Duodenal mucosa (tissue), 2 donors: ENCODE measurements around the gene STX16.
"Not testable (repeated sequence)": the region's sequence is repeated elsewhere in the genome, so short reads cannot be mapped to it uniquely, and the experiment has no call there.

Source experiments
- H3K27ac ChIP-seq: one replicate; pipeline ENCODE4 v1.7.0; 2013; ENCODE audit warnings: low read depth, low read length
- H3K27me3 ChIP-seq, 2 donors: one replicate each; pipeline ENCODE4 v1.7.0; 2013; ENCODE audit warnings: low read length in 2 of 2, control low read depth in 1 of 2; ENCODE audit not compliant: insufficient read depth in 2 of 2, control insufficient read depth in 1 of 2
- H3K36me3 ChIP-seq, 2 donors: one replicate each; pipeline ENCODE4 v1.7.0; 2013; ENCODE audit warnings: low read length in 2 of 2, control low read depth in 1 of 2; ENCODE audit not compliant: insufficient read depth in 2 of 2, control insufficient read depth in 1 of 2
- H3K4me1 ChIP-seq, 2 donors: one replicate each; pipeline ENCODE4 v1.7.0; 2013; ENCODE audit warnings: low read length in 2 of 2, control low read depth in 1 of 2; ENCODE audit not compliant: insufficient read depth in 2 of 2, control insufficient read depth in 1 of 2
- H3K4me3 ChIP-seq, 2 donors: one replicate each; pipeline ENCODE4 v1.7.0; 2013; ENCODE audit warnings: low read length in 2 of 2, low read depth in 1 of 2
- H3K9ac ChIP-seq, 2 donors: one replicate each; pipeline ENCODE4 v1.7.0; 2013; ENCODE audit warnings: low read length in 2 of 2, low read depth in 1 of 2
- H3K9me3 ChIP-seq, 2 donors: one replicate each; pipeline ENCODE4 v1.7.0; 2013; ENCODE audit warnings: low read length in 2 of 2, control low read depth in 1 of 2; ENCODE audit not compliant: control insufficient read depth in 1 of 2

STX16 gene

DNA sequence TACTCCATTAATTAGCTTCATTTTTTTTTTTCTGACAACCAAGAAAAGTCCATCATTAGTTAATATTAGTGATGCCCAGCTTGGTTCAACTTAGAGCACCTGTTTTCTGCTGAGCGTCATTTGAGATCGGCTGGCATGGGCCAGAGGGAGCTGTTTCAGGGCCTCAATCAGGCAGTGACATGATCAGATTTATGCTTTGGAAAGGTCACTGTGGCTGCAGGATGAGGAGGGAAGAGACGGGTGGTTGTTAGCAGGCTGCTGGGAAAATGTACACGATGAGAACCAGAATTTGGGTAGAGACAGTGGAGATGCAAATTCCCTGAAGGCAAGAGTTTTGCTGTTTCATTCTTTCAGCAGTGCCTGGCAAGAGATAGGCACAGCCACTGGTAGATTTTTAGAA is 4.4 kb upstream of the STX16 start:
- no peak overlapping the region for H3K4me3 ChIP-seq
- H3K27ac ChIP-seq = no peak overlapping the region
- no peaks in the 10 kb centered on the region for H3K27me3 ChIP-seq
- no peaks in the 10 kb centered on the region for H3K9me3 ChIP-seq
- H3K9ac ChIP-seq = no peak overlapping the region
- no peaks in the 10 kb centered on the region for H3K4me1 ChIP-seq
- no peaks in the 10 kb centered on the region for H3K36me3 ChIP-seq

DNA sequence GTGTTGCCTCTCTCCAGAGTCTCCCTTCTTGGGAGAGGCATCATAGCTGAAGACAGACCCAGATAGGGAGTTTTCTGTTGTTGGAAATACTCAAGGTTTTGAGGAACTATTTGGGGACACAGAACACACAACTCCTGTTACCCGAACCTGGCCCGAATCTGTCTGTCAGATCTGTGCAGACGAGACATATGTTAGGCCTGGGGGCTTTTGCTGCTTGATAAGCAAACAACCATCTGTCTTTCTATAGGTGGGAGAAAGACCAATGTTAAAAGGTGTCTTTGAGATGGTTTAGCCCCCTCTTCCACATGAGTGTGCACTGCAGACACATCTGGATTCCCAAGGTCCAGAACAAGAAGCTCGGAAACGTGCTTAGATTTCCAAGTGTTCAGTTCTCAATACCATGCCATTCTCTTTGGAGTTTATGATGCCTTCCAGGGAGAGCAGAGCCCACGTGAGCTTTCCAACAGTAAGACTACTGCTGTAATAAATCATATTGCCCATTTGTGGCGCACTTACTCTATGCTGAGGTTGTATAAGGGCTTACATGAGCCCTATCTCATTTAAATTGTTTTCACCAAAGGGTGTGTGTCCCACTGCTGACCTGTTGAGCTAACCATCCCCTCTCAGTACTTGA is 3.8 kb upstream of the STX16 start:
- no peak overlapping the region for H3K27ac ChIP-seq

DNA sequence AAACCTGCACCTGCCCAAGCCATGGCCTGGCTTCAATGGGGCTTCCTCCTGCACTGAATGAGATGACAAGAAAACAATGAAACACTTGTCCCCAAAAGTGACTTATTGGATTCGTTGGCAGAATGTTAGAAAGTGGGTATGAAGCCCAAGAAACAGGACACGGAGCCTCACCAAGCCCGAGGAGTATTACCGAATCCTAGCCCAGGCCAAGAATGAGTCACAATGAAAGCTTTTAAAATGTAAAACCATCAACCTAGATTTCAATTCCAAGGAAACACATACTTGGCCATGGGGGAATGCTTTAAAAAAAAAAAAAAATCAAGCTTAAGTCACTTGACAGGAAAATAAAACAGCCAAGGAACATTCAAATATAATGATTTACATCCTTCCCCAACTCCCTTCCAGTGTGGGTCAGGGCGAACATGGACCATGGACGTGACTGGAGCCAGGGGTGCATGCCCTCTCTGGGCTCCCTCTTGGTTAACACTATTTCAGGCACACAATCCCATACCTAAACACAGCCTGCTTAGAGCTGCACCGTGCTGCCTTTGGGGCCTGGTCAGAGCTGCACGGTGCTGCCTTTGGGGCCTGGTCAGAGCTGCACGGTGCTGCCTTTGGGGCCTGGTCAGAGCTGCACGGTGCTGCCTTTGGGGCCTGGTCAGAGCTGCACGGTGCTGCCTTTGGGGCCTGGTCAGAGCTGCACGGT is 3.1 kb upstream of the STX16 start:
- Histone ChIP-seq H3K27me3 (no peaks in the 10 kb centered on the region), H3K4me1 (peaks cover 3% of the 10 kb centered on the region in 2 donors), H3K27ac (no peak overlapping the region), H3K9ac (no peak overlapping the region), H3K9me3 (no peaks in the 10 kb centered on the region), H3K4me3 (no peak overlapping the region), H3K36me3 (no peaks in the 10 kb centered on the region)

More for the DNA sequence above, 3.8 kb upstream of the STX16 start:
- no peaks in the 10 kb centered on the region for H3K4me1 ChIP-seq
- H3K9me3 ChIP-seq = no peaks in the 10 kb centered on the region
- H3K36me3 ChIP-seq = no peaks in the 10 kb centered on the region
- no peaks in the 10 kb centered on the region for H3K27me3 ChIP-seq
- H3K9ac ChIP-seq = no peak overlapping the region
- no peak overlapping the region for H3K4me3 ChIP-seq

DNA sequence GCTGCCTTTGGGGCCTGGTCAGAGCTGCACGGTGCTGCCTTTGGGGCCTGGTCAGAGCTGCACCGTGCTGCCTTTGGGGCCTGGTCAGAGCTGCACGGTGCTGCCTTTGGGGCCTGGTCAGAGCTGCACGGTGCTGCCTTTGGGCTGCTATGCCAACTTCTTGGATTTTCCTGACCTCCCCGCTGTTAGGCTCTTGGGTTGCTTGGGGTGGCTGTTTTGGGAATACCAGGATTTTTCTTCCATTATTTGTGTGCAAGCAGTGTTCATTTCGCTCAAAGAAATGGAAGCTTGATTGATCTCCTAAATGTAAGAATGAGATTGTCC is 2.6 kb upstream of the STX16 start:
- H3K27me3 ChIP-seq, H3K36me3 ChIP-seq, H3K9me3 ChIP-seq, H3K4me1 ChIP-seq, H3K9ac ChIP-seq, H3K4me3 ChIP-seq, H3K27ac ChIP-seq: not testable (repeated sequence)

DNA sequence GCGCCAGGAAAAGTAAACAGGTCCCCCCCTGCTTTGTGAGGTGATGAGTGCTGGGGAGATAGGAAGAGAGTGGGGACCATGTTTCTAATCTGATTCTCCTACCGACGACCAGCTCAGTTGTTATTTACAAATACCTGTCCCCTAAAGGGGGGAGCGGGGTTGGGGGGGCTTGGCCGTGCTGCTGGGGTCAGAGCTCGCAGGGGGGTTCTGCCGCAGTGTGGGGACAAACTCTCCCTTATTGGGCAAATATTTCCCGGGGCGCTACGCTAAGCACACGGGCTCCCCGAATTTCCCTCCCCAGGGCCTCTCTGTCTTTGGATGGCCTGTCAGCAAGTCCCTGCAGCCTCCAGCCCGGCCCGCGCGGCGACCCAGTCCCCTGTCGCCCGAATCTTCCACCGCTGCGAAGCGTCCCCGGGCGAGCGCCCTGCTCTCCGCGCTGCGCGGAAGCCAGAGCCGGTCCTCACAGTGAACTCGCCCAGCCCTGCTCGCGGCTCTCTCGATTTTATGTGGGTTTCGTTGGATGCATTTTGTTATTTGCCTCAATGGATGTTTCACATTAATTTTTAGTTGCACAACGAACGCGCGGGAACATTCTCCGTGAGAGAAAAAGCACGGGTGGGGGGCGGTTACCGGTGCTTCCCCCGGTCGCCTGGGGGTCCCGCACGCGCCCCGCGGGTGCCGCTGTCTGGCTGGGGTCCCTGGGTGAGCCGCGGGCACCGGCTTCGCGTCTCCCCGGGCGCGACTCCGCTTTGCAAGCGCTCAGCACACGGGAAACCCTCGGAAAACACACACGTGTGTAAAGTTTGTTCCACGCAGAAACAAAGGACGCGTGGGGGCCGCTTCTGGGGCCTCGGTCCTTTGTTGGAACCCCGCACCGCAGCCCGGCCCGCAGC is 1.5 kb upstream of the STX16 start:
- H3K27ac ChIP-seq = peak overlapping the region; percentile 48
- H3K9me3 ChIP-seq = no peaks in the 10 kb centered on the region
- peak overlapping the region; percentile 63 to 98 for H3K9ac ChIP-seq
- H3K27me3 ChIP-seq = no peaks in the 10 kb centered on the region
- H3K4me3 ChIP-seq = peak overlapping the region; percentile 95 to 96
- H3K4me1 ChIP-seq = peaks cover 15 to 19% of the 10 kb centered on the region in 2 donors
- H3K36me3 ChIP-seq = no peaks in the 10 kb centered on the region

DNA sequence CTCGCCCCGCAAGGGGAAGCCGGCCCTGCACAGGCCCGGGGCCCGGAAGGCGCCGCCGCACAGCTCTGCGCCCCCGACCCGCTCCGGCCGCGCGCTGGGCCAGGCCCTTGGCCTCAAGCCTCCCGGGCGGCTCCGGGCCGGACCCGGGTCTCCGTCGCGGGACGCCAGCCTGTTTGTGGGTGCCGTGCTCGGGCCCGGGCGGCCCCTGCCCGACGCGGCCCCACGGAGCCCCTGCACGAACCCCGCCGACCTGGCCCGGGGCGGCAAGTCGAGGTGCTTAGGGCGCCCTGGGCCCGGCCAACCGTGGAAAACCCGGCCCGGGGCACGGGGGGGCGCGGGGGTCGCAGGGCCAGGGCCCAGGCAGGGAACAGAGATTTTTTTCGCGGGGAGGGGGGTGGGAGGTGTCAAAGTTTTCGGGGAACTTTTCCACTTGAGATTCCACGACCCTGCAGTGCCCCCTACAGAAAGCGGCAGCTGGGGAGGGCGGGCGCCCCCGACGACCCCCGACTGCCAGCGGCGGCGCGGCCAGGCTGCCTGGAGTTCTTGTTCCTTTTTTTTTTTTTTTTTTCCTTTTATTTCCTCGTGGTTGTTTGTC is 805 bp upstream of the STX16 start:
- no peaks in the 10 kb centered on the region for H3K36me3 ChIP-seq
- H3K9ac ChIP-seq = peak overlapping the region; percentile 63 to 98
- H3K9me3 ChIP-seq = no peaks in the 10 kb centered on the region
- no peaks in the 10 kb centered on the region for H3K27me3 ChIP-seq
- H3K4me1 ChIP-seq = peaks cover 17 to 22% of the 10 kb centered on the region in 2 donors
- peak overlapping the region; percentile 94 for H3K27ac ChIP-seq
- H3K4me3 ChIP-seq = peak overlapping the region; percentile 95 to 96

DNA sequence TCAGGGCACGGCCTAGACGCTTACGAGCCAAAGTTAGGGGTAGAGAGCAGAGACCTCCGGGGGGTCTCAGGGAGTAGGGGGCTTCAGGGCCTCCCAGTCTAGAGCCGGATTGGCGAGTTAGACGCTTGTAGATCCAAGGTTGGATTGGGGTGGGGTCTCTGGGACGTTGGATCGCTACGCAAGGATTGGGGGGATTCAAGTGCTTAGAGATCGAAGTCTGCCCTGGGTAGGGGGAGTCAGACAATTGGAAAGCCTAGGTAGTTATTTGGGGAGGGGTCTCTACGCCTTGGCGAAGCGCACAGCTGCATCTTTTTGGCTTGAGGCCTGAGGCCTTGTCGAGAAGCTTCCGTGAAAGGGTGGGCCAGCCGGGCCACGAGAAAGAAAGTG is 469 bp downstream of the STX16 start:
- H3K27me3 ChIP-seq = no peaks in the 10 kb centered on the region
- peak overlapping the region; percentile 98 to 100 for H3K9ac ChIP-seq
- peak overlapping the region; percentile 80 for H3K27ac ChIP-seq
- H3K4me1 ChIP-seq = peaks cover 22 to 34% of the 10 kb centered on the region in 2 donors
- H3K36me3 ChIP-seq = no peaks in the 10 kb centered on the region
- H3K9me3 ChIP-seq = no peaks in the 10 kb centered on the region
- H3K4me3 ChIP-seq = peak overlapping the region; percentile 95 to 96

DNA sequence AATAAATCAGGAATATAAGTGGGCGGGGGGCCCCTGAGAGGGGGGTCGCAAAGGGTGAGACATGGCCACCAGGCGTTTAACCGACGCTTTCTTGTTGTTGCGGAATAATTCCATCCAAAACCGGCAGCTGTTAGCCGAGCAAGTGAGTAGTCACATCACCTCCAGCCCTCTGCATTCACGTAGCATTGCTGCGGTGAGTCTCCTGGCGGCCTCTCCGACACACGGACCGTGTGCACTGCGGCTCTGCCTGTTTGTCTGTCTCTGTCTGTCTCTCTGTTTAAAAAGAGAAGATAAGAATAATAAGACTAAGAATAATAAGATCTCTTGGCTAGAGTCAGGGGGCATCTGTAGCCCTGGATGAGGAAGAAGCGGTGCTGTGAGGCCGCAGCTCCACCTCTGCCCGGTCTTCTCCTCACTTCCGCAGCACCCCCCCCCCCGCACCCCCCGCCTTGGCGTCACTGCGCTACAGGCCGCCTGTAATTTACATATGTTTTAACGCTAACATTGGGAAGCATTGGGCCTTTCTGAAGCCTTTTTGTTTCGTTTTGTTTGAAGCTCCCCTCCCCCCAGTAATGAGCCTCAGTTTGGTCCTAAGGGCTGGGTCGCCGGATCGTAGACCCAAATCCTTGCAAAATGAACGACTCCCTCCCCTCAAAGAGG is 993 bp downstream of the STX16 start:
- H3K4me3 ChIP-seq = peak overlapping the region; percentile 95 to 96
- H3K4me1 ChIP-seq = peaks cover 25 to 39% of the 10 kb centered on the region in 2 donors
- no peaks in the 10 kb centered on the region for H3K27me3 ChIP-seq
- no peaks in the 10 kb centered on the region for H3K9me3 ChIP-seq
- H3K36me3 ChIP-seq = no peaks in the 10 kb centered on the region
- peak overlapping the region; percentile 98 to 100 for H3K9ac ChIP-seq
- peak overlapping the region; percentile 80 for H3K27ac ChIP-seq

DNA sequence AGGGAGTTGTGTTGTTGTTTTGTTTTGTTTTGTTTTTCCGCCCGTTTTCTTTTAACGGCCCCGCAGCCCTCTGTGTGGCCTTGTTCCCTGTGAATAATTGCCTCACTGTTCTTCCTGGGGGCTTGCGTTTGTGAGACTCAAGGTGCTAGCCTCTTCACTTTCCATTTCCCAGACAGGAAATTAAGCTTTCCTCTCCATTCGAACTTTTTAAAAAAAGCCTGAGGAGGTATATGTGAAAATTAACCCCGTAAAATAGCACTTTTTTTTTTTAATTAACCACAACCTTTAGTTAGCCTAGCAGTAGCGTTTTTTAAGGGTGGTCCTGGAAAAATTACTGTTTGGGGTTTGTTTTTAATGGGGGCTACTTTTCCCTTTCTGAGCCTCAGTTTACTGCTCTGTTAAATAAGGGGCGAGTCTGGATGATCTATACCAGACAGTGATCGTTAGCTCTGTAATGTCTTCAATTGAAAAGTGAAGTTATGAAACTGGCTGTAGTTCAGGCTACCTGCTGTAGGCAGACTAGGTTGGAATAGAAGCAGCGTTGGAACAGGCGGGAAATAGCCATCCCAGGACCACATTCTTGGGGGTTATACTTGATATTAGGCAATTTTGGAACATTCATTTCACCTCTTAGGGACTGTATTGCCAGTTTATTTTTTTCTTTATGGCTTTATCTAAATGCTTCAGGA is 1.7 kb downstream of the STX16 start:
- Histone ChIP-seq H3K9me3 (no peaks in the 10 kb centered on the region), H3K27ac (peak overlapping the region; percentile 15), H3K4me1 (peaks cover 31 to 45% of the 10 kb centered on the region in 2 donors), H3K36me3 (no peaks in the 10 kb centered on the region), H3K4me3 (peak overlapping the region; percentile 95 to 96), H3K27me3 (no peaks in the 10 kb centered on the region), H3K9ac (peak overlapping the region; percentile 90 to 98)
